ENCODE measurements around the gene C2CD4C. TPM values are rescaled to one million over a fixed set of nuclear protein-coding genes. Genes with fewer than 3 reads are reported as not detected.
"Not testable (repeated sequence)": the region's sequence is repeated elsewhere in the genome, so short reads cannot be mapped to it uniquely, and the experiment has no call there.

C2CD4C gene
- total and polyA plus RNA-seq, 2 donors from 2014 or later = 0.99 to 1.9 TPM

- Histone ChIP-seq H3K9ac (ENCODE audit: low read length in 3 of 3) (no peak overlapping the region), H3K4me1 (ENCODE audit: control insufficient read depth in 2 of 3, insufficient read depth in 2 of 3, low read depth in 1 of 3, low read length in 3 of 3) (no peaks in the 10 kb centered on the region), H3K4me3 (ENCODE audit: low read length in 3 of 3) (no peak overlapping the region), H3K36me3 (ENCODE audit: control insufficient read depth in 2 of 3, insufficient read depth in 3 of 3, low read length in 3 of 3) (peaks cover 0 to 5% (median 0%) of the 10 kb centered on the region in 3 donors), H3K27ac (ENCODE audit: low read depth in 2 of 2, low read length in 2 of 2) (no peak overlapping the region), H3K27me3 (ENCODE audit: control insufficient read depth, insufficient read depth, low read length) (no peaks in the 10 kb centered on the region), H3K9me3 (ENCODE audit: control insufficient read depth in 2 of 3, insufficient read depth in 1 of 3, low read length in 3 of 3) (no peaks in the 10 kb centered on the region)
- FAIRE-seq (no peak), DNase-seq (no peak)
- intact Hi-C loops (cut with DNase I) = no loop called here
- TF ChIP-seq CTCF (IDR thresholded peaks at IDR 0.05; ENCODE audit: borderline replicate concordance, extremely low read depth, insufficient read depth) = no peak
These were observed 19.2 kb upstream of the C2CD4C start for GRCh38 chr19:428149-428548.

- intact Hi-C loops (cut with DNase I); H3K4me3 ChIP-seq (ENCODE audit: low read length in 3 of 3): not testable (repeated sequence)
These were observed 18.7 kb upstream of the C2CD4C start for GRCh38 chr19:427675-428074.

GRCh38 chr19:426725-427445, 17.9 kb upstream of the C2CD4C start:
- no peaks in the 10 kb centered on the region for H3K9me3 ChIP-seq (ENCODE audit: control insufficient read depth in 2 of 3, insufficient read depth in 1 of 3, low read length in 3 of 3)
- H3K4me3 ChIP-seq (ENCODE audit: low read length in 3 of 3) = no peak overlapping the region
- H3K4me1 ChIP-seq (ENCODE audit: control insufficient read depth in 2 of 3, insufficient read depth in 2 of 3, low read depth in 1 of 3, low read length in 3 of 3) = no peaks in the 10 kb centered on the region
- no peak for TF ChIP-seq CTCF (IDR thresholded peaks at IDR 0.05; ENCODE audit: borderline replicate concordance, extremely low read depth, insufficient read depth)
- no peaks in the 10 kb centered on the region for H3K27me3 ChIP-seq (ENCODE audit: control insufficient read depth, insufficient read depth, low read length)
- DNase-seq (peak in 3 of 5 donors; percentile 36 to 47 (median 46)), FAIRE-seq (no peak)
- H3K9ac ChIP-seq (ENCODE audit: low read length in 3 of 3) = no peak overlapping the region
- intact Hi-C loops (cut with DNase I) = no loop called here
- H3K27ac ChIP-seq (ENCODE audit: low read depth in 2 of 2, low read length in 2 of 2) = no peak overlapping the region
- H3K36me3 ChIP-seq (ENCODE audit: control insufficient read depth in 2 of 3, insufficient read depth in 3 of 3, low read length in 3 of 3) = peaks cover 0 to 5% (median 0%) of the 10 kb centered on the region in 3 donors

More at GRCh38 chr19:427675-428074, 18.7 kb upstream of the C2CD4C start:
- not testable (repeated sequence) for H3K36me3 ChIP-seq (ENCODE audit: control insufficient read depth in 2 of 3, insufficient read depth in 3 of 3, low read length in 3 of 3); FAIRE-seq; H3K9ac ChIP-seq (ENCODE audit: low read length in 3 of 3); H3K4me1 ChIP-seq (ENCODE audit: control insufficient read depth in 2 of 3, insufficient read depth in 2 of 3, low read depth in 1 of 3, low read length in 3 of 3); H3K27me3 ChIP-seq (ENCODE audit: control insufficient read depth, insufficient read depth, low read length); H3K27ac ChIP-seq (ENCODE audit: low read depth in 2 of 2, low read length in 2 of 2); H3K9me3 ChIP-seq (ENCODE audit: control insufficient read depth in 2 of 3, insufficient read depth in 1 of 3, low read length in 3 of 3); DNase-seq

GRCh38 chr19:425056-425455, 16.1 kb upstream of the C2CD4C start:
- Histone ChIP-seq H3K9me3 (ENCODE audit: control insufficient read depth in 2 of 3, insufficient read depth in 1 of 3, low read length in 3 of 3) (no peaks in the 10 kb centered on the region), H3K9ac (ENCODE audit: low read length in 3 of 3) (no peak overlapping the region), H3K4me3 (ENCODE audit: low read length in 3 of 3) (no peak overlapping the region), H3K27ac (ENCODE audit: low read depth in 2 of 2, low read length in 2 of 2) (no peak overlapping the region), H3K27me3 (ENCODE audit: control insufficient read depth, insufficient read depth, low read length) (no peaks in the 10 kb centered on the region), H3K4me1 (ENCODE audit: control insufficient read depth in 2 of 3, insufficient read depth in 2 of 3, low read depth in 1 of 3, low read length in 3 of 3) (no peaks in the 10 kb centered on the region), H3K36me3 (ENCODE audit: control insufficient read depth in 2 of 3, insufficient read depth in 3 of 3, low read length in 3 of 3) (peaks cover 0 to 3% (median 0%) of the 10 kb centered on the region in 3 donors)
- FAIRE-seq = no peak
- intact Hi-C loops (cut with DNase I) = no loop called here
- no peak for TF ChIP-seq CTCF (IDR thresholded peaks at IDR 0.05; ENCODE audit: borderline replicate concordance, extremely low read depth, insufficient read depth)
- DNase-seq = no peak

All from kidney (tissue), 14 donors.